Natural killer cell (primary cell): ENCODE data around the gene PLG. TPM values are rescaled to one million over a fixed set of nuclear protein-coding genes. Genes with fewer than 3 reads are reported as not detected.
"Not testable (repeated sequence)": the region's sequence is repeated elsewhere in the genome, so short reads cannot be mapped to it uniquely, and the experiment has no call there.

ENCODE experiments used
- ATAC-seq, 3 donors: fragments of 150-1000 bp in 2 of 3; fragments of 200-7000 bp in 1 of 3; cut with Tn5 transposase; 1 replicate in 1 of 3; 2 replicates in 2 of 3; pipeline ENCODE4 v1.10.0; 2021; ENCODE audit warnings: mild to moderate bottlenecking in 2 of 3, moderate library complexity in 2 of 3
- DNase-seq, 2 donors: peaks; one replicate each; pipeline versions ENCODE4 v3.0.0 to v3.0.0-alpha.2; 2013 to 2021; ENCODE audit warnings: mixed read lengths in 1 of 2
- H3K27ac ChIP-seq: one replicate; pipeline ENCODE4 v1.5.1; 2013; ENCODE audit warnings: mild to moderate bottlenecking, low read length
- H3K27me3 ChIP-seq: one replicate; pipeline ENCODE4 v1.6.1; 2013; ENCODE audit warnings: low read length; ENCODE audit not compliant: control insufficient read depth, insufficient read depth
- H3K36me3 ChIP-seq: one replicate; pipeline ENCODE4 v1.6.1; 2013; ENCODE audit warnings: low read length; ENCODE audit not compliant: control insufficient read depth, insufficient read depth
- H3K4me1 ChIP-seq: one replicate; pipeline ENCODE4 v1.6.1; 2013; ENCODE audit warnings: low read length; ENCODE audit not compliant: control insufficient read depth, insufficient read depth
- H3K4me3 ChIP-seq: one replicate; pipeline ENCODE4 v1.5.1; 2013; ENCODE audit warnings: low read length
- H3K9me3 ChIP-seq: one replicate; pipeline ENCODE4 v1.6.1; 2013; ENCODE audit warnings: low read length; ENCODE audit not compliant: control insufficient read depth, insufficient read depth
- H3K27ac Mint-ChIP-seq, 2 donors: one replicate each; pipeline ENCODE4 v1.8.0; 2022; ENCODE audit warnings: mild to moderate bottlenecking in 2 of 2, mixed read lengths in 2 of 2, moderate library complexity in 1 of 2
- H3K27me3 Mint-ChIP-seq, 2 donors: one replicate each; pipeline ENCODE4 v1.8.0; 2022; ENCODE audit warnings: low read depth in 2 of 2, mixed read lengths in 2 of 2
- H3K36me3 Mint-ChIP-seq: one replicate; pipeline ENCODE4 v1.8.0; 2022; ENCODE audit warnings: mixed read lengths
- H3K4me1 Mint-ChIP-seq, 2 donors: one replicate each; pipeline ENCODE4 v1.8.0; 2022; ENCODE audit warnings: mixed read lengths in 2 of 2
- H3K4me3 Mint-ChIP-seq: one replicate; pipeline ENCODE4 v1.8.0; 2022; ENCODE audit warnings: mild to moderate bottlenecking, moderate library complexity, mixed read lengths
- H3K9me3 Mint-ChIP-seq, 2 donors: one replicate each; pipeline ENCODE4 v1.8.0; 2022; ENCODE audit warnings: mixed read lengths in 2 of 2
- WGBS: methylation state at CpG from one replicate; pipeline ENCODE4 v1.1.7; 2013; ENCODE audit warnings: missing lambda C conversion rate; ENCODE audit not compliant: insufficient coverage; 5-methylcytosine and 5-hydroxymethylcytosine counted together
- intact Hi-C: fragments of 100-400 bp; cut with micrococcal nuclease; formaldehyde crosslinking; loops from one replicate; pipeline ENCODE4 v1.14.2; 2022
- total RNA-seq, 4 donors: library from RNA; stranded (reverse); fragments of 120-200 nt in 1 of 4; gene quantifications; one replicate each; pipeline versions ENCODE4 v1.2.3 to v1.2.4, GENCODE V29; 2013 to 2022
- TF ChIP-seq, protein P1 (sequence below): fragments of 200-600 bp; IDR thresholded peaks from one replicate; pipeline ENCODE4 v1.8.0; 2022; ENCODE audit warnings: antibody characterized with exemption

The PLG gene
- total RNA-seq, 3 donors from 2014 or later (not counting 1 experiment from before 2014, with no cell fraction given), result not detected

DNA sequence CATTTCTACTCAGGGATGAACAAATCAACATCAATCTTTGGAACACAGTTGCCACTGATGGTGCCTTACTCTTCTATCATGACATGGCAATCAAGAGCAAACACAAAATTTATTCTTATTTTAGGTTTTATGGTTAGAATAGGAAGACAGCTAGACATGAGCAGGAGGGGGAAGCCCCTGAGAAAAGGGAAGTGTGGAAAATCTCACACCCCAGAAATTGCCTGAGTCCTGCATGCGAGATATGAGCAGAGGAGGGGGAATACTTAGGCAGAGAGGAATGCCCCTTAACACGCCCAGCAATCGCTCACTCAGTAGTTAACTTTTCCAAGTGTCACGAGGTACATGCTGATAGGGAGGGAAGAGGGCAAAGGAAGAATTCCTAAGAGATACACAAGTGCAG, 79.3 kb downstream of the PLG start:
- ATAC-seq (no peak), DNase-seq (no peak)
- Histone ChIP-seq H3K27ac (no peak overlapping the region), H3K4me3 (no peak overlapping the region), H3K9me3 (peaks cover 7% of the 10 kb centered on the region), H3K36me3 (no peaks in the 10 kb centered on the region), H3K4me1 (no peaks in the 10 kb centered on the region), H3K27me3 (no peaks in the 10 kb centered on the region)
- H3K9me3 Mint-ChIP-seq, result peaks cover 3 to 4% of the 10 kb centered on the region in 2 donors
- intact Hi-C loops, result no loop called here
- no peak overlapping the region for H3K4me3 Mint-ChIP-seq
- TF ChIP-seq, protein P1, sequence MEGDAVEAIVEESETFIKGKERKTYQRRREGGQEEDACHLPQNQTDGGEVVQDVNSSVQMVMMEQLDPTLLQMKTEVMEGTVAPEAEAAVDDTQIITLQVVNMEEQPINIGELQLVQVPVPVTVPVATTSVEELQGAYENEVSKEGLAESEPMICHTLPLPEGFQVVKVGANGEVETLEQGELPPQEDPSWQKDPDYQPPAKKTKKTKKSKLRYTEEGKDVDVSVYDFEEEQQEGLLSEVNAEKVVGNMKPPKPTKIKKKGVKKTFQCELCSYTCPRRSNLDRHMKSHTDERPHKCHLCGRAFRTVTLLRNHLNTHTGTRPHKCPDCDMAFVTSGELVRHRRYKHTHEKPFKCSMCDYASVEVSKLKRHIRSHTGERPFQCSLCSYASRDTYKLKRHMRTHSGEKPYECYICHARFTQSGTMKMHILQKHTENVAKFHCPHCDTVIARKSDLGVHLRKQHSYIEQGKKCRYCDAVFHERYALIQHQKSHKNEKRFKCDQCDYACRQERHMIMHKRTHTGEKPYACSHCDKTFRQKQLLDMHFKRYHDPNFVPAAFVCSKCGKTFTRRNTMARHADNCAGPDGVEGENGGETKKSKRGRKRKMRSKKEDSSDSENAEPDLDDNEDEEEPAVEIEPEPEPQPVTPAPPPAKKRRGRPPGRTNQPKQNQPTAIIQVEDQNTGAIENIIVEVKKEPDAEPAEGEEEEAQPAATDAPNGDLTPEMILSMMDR, result no peak
- H3K27me3 Mint-ChIP-seq, result no peaks in the 10 kb centered on the region
- no peak overlapping the region for H3K27ac Mint-ChIP-seq
- WGBS, result 79% methylated on average over 4 of the region's 4 CpGs
- H3K4me1 Mint-ChIP-seq, result no peaks in the 10 kb centered on the region
- H3K36me3 Mint-ChIP-seq, result no peaks in the 10 kb centered on the region

DNA sequence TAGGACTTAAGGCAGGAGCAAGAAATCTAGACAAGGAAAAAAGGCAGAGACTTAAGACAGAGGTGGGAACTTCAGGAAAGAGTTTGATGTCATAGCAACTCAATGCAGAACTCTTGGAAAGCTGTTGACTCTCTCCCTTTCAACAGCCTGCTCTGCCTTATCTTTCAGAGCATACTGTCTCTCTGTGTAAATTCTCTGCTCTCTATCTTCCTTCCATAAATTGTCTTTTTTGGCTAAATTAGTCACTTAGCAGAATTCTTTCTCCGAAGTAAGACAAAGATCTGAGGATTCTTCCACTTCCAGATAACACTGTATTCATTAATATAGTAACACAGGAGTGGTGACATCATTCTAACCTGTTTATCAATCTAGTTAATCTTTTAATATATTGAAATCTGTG, 80.2 kb downstream of the PLG start:
- Mint-ChIP-seq H3K9me3 (peaks cover 3 to 4% of the 10 kb centered on the region in 2 donors), H3K27me3 (no peaks in the 10 kb centered on the region), H3K4me1 (no peaks in the 10 kb centered on the region), H3K36me3 (no peaks in the 10 kb centered on the region), H3K4me3 (no peak overlapping the region), H3K27ac (no peak overlapping the region)
- H3K9me3 ChIP-seq, result peaks cover 7% of the 10 kb centered on the region
- TF ChIP-seq, protein P1, result no peak
- H3K36me3 ChIP-seq, result no peaks in the 10 kb centered on the region
- no peak overlapping the region for H3K27ac ChIP-seq
- H3K4me1 ChIP-seq, result no peaks in the 10 kb centered on the region
- no CpG with 5 or more reads among the region's 1 CpG for WGBS
- DNase-seq, result no peak
- intact Hi-C loops, result no loop called here
- H3K4me3 ChIP-seq, result no peak overlapping the region
- ATAC-seq, result no peak
- H3K27me3 ChIP-seq, result no peaks in the 10 kb centered on the region

DNA sequence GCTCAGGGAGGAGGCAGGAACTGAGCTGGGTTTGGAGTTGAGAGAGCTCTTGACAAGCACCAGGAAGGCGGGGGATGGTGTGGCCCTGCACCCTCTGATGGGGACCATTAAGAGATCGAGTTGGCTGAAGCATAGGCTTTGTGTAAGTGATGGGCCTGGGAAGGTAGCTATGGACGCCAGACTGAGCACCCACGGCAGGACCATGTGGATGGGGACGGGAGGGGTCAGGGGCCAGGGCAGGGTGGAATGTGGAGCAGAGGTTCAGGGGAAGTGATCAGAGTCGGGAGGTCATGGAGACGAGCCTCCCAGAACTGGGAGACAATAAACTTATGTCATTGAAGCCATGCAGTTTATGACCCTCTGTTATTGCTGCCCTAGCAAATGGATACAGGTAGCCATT, 81.7 kb downstream of the PLG start:
- Histone ChIP-seq H3K27ac (no peak overlapping the region), H3K4me1 (no peaks in the 10 kb centered on the region), H3K27me3 (no peaks in the 10 kb centered on the region), H3K9me3 (peaks cover 9% of the 10 kb centered on the region), H3K36me3 (no peaks in the 10 kb centered on the region), H3K4me3 (no peak overlapping the region)
- H3K27ac Mint-ChIP-seq, result no peak overlapping the region
- H3K36me3 Mint-ChIP-seq, result no peaks in the 10 kb centered on the region
- TF ChIP-seq, protein P1, result no peak
- intact Hi-C loops, result no loop called here
- H3K4me1 Mint-ChIP-seq, result peaks cover 4 to 6% of the 10 kb centered on the region in 2 donors
- ATAC-seq (no peak), DNase-seq (no peak)
- peaks cover 3 to 4% of the 10 kb centered on the region in 2 donors for H3K9me3 Mint-ChIP-seq
- no peaks in the 10 kb centered on the region for H3K27me3 Mint-ChIP-seq
- 67% methylated on average over 7 of the region's 7 CpGs for WGBS
- H3K4me3 Mint-ChIP-seq, result no peak overlapping the region

DNA sequence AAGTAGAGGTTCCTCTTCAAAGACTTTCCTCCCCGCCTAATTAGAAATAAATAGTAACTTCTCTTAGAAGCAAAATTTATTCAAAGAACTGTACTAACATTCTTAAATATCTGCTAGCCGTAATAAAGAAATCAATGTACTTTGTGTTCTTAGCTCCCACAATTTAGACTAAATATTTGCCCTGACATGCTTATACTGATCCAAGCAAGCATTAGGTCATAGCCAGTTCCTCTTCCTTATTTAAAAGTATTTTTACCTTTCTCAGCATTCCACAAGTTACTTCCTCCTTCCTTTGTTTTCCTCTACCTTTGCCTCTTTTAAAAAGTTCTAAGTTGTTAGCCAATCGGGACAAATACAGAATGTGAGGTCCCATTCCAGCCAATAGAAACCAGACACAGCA, 86.1 kb downstream of the PLG start:
- H3K27me3 Mint-ChIP-seq, H3K4me1 ChIP-seq, DNase-seq, H3K4me3 Mint-ChIP-seq, ATAC-seq, H3K36me3 ChIP-seq, H3K4me3 ChIP-seq, intact Hi-C loops, H3K36me3 Mint-ChIP-seq, H3K4me1 Mint-ChIP-seq, H3K27me3 ChIP-seq, H3K27ac ChIP-seq: not testable (repeated sequence)
- H3K9me3 ChIP-seq, result peaks cover 17% of the 10 kb centered on the region
- Mint-ChIP-seq H3K9me3 (peaks cover 5 to 10% of the 10 kb centered on the region in 2 donors), H3K27ac (peak overlapping the region in 1 of 2 donors; percentile 31)
- 70% methylated on average over 2 of the region's 3 CpGs for WGBS
